WI38 (cell line): ENCODE results near the gene DNM3.

Experiments
- H3K4me3 ChIP-seq: 2 replicates; pipeline ENCODE4 v1.5.1; 2011; ENCODE audit warnings: low read depth, mild to moderate bottlenecking, control low read depth, low read length
- CTCF ChIP-seq: IDR thresholded peaks from 2 replicates; pipeline ENCODE4 v1.5.1; 2012; ENCODE audit warnings: low read depth, mild to moderate bottlenecking, control low read depth, low read length

Gene DNM3

GRCh38 chr1:171844381-171844780 is 3.1 kb downstream of the DNM3 start:
- TF ChIP-seq CTCF: no peak
- H3K4me3 ChIP-seq: no peak overlapping the region

GRCh38 chr1:171845998-171846397 is 4.7 kb downstream of the DNM3 start:
- H3K4me3 ChIP-seq: no peak overlapping the region
- no peak for TF ChIP-seq CTCF

GRCh38 chr1:171849245-171849898 is 8.1 kb downstream of the DNM3 start:
- TF ChIP-seq CTCF: no peak
- H3K4me3 ChIP-seq: no peak overlapping the region

- no peak for TF ChIP-seq CTCF
- no peak overlapping the region for H3K4me3 ChIP-seq
These were observed 9.5 kb downstream of the DNM3 start for GRCh38 chr1:171850651-171851350.

- TF ChIP-seq CTCF: no peak
- H3K4me3 ChIP-seq: no peak overlapping the region
These were observed 11.0 kb downstream of the DNM3 start for GRCh38 chr1:171852272-171852671.

- H3K4me3 ChIP-seq: no peak overlapping the region
- no peak for TF ChIP-seq CTCF
These were observed 14.1 kb downstream of the DNM3 start for GRCh38 chr1:171855381-171855780.

GRCh38 chr1:171858696-171859095 is 17.4 kb downstream of the DNM3 start:
- no peak for TF ChIP-seq CTCF

More at GRCh38 chr1:171858696-171859095, 17.4 kb downstream of the DNM3 start:
- H3K4me3 ChIP-seq: no peak overlapping the region
